Activated naive CD4-positive, alpha-beta T cell treated with anti-CD3 and anti-CD28 coated beads, Interleukin-2, amount 50 U/mL, for 24 hours (primary cell): ENCODE data around the gene NSF.
"Not testable (repeated sequence)": the region's sequence is repeated elsewhere in the genome, so short reads cannot be mapped to it uniquely, and the experiment has no call there.

Source experiments
- H3K27ac Mint-ChIP-seq: one replicate; pipeline ENCODE4 v1.8.0; 2021; ENCODE audit warnings: mild to moderate bottlenecking, mixed read lengths
- H3K27me3 Mint-ChIP-seq: one replicate; pipeline ENCODE4 v1.8.0; 2021; ENCODE audit warnings: mixed read lengths
- H3K36me3 Mint-ChIP-seq: one replicate; pipeline ENCODE4 v1.8.0; 2021; ENCODE audit warnings: mixed read lengths
- H3K4me1 Mint-ChIP-seq: one replicate; pipeline ENCODE4 v1.8.0; 2021; ENCODE audit warnings: mixed read lengths
- H3K4me3 Mint-ChIP-seq: one replicate; pipeline ENCODE4 v1.8.0; 2021; ENCODE audit warnings: mild to moderate bottlenecking, mixed read lengths
- H3K9me3 Mint-ChIP-seq: one replicate; pipeline ENCODE4 v1.8.0; 2021; ENCODE audit warnings: mixed read lengths

Gene NSF

DNA sequence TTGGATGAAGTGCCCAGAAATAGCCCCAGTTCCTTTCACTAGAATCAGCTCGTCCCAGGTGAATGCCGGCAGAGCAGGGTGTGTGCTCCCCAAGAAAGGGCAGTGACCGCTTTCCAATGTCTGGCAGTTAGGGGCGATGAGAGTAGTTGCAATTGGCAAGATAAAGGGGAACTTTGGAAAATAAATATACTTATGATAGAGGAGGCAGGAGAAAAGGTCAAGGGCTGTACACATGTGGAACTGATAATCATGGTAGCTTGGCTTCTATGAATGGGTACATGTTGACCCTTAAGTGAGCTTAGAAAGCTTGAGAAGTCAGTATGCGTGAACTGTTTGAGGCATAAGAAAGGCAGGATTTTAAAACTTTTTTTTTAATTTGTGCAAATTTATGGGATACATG is 75.5 kb downstream of the NSF start:
- H3K9me3 Mint-ChIP-seq, H3K4me1 Mint-ChIP-seq, H3K27ac Mint-ChIP-seq, H3K4me3 Mint-ChIP-seq, H3K27me3 Mint-ChIP-seq, H3K36me3 Mint-ChIP-seq: not testable (repeated sequence)

DNA sequence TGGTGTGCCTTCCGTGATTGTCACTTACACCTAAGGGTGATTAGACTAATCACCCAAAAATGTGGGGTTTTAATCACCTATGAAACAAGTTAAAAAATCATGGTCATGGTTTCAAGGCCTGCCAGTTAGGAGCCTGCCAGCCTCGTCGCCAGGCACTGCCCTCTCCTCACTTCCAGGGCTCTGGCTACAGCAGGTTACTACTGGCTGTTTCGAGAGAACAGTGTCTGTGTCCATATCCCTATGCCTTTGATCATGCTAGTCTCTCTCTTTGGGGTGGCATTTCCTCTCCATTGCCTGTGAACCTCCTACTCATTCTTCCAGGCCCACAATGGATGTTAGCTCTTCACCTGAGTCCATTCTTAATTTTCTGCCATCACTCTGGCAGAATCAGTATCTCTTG is 80.3 kb downstream of the NSF start:
- not testable (repeated sequence) for H3K27ac Mint-ChIP-seq, H3K9me3 Mint-ChIP-seq, H3K36me3 Mint-ChIP-seq, H3K27me3 Mint-ChIP-seq, H3K4me3 Mint-ChIP-seq, H3K4me1 Mint-ChIP-seq

DNA sequence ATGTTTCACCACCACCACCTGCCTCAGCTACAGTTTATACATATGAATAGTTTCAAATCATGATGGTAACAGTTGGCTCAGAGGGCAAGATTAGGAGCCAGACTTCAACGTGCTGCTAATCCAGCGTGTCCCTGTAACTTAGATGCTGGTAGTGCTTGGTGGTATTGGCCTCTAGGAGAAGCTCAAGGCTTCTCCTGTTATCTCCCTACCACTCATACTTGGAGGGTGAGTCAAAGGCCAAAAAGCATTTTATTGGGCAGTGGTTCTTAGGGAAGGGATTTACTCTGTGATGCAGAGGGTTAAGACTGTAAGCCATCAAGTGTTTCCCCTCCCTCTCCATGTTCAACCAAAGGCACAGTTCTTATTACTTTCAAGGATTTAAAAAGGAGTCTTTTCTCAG is 82.3 kb downstream of the NSF start:
- H3K4me3 Mint-ChIP-seq, H3K27ac Mint-ChIP-seq, H3K36me3 Mint-ChIP-seq, H3K4me1 Mint-ChIP-seq, H3K9me3 Mint-ChIP-seq, H3K27me3 Mint-ChIP-seq: not testable (repeated sequence)

DNA sequence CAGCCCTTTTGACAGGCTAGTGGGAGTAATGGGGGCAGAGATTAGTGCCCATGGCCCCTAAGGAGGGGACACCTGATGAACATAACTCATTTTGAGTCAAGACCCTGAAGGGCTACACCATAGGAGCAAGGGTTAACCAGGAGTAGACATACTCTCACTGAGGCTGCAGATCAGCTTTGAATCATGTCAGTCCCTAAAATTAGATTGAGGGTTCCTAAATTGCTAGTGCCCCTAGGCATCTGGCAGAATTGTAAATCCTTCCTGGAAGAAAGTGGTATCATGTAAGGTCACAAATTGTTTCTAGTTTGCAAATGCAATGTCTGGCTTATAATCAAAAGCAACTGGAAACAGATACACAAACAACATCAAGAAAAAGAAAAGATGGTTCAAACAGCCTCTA is 87.3 kb downstream of the NSF start:
- not testable (repeated sequence) for H3K27ac Mint-ChIP-seq, H3K27me3 Mint-ChIP-seq, H3K36me3 Mint-ChIP-seq, H3K4me1 Mint-ChIP-seq, H3K9me3 Mint-ChIP-seq, H3K4me3 Mint-ChIP-seq

DNA sequence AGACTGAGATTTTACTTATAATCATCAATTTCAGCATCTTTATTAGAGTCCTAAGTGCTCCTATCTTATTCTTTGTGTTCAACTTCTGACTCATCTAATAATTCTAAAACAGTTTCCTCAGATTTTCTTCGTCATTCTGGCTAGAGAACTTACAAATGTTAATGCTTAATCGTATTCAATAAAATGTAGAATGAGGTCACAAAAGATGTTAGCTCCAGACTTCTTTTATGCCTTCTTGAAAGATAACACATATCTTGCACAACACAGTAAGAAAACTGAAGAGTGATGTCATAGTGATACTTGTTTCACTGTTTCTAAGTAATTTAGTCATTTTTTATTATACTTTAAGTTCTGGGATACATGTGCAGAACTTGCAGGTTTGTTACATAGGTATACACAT is 93.2 kb downstream of the NSF start:
- not testable (repeated sequence) for H3K36me3 Mint-ChIP-seq, H3K9me3 Mint-ChIP-seq, H3K4me1 Mint-ChIP-seq, H3K27me3 Mint-ChIP-seq, H3K27ac Mint-ChIP-seq, H3K4me3 Mint-ChIP-seq

DNA sequence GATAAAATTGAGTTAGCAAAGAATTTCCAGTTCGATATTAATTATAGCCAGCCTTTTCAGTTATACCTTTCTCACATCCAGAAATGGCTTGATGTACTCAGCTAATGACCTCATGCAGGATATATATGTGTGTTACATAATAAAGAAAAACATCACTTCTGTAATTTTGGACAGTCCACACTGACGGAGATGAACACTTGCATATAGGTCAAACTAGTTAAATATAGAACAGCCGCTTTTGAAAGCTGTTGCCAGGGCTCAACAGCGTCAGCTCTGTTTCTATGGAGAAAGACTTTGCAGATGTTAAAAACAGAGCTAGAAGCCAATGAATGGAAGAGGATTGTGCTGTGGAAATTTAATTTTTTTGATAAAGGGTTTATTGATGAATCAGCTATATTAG is 94.8 kb downstream of the NSF start:
- H3K36me3 Mint-ChIP-seq: not testable (repeated sequence)

DNA sequence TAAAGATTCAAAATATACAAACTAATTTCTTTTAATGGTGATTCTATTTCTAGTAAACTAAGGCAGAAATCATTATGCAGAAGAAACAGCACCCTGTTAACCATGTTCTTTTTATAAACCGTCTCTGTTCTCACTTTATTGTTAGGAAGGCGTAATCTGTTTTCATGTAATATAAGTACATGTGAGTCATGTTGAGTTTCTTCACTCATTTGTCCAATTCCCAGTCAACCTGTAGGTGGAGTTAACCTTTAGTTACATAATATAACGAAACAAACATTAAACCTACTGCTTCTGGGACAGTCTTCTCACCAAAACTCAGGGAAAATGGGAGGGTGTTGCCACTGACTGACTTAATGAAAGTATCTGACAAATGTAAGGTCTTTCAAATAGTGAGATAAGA is 101.7 kb downstream of the NSF start:
- H3K27ac Mint-ChIP-seq, H3K4me3 Mint-ChIP-seq, H3K27me3 Mint-ChIP-seq, H3K36me3 Mint-ChIP-seq, H3K4me1 Mint-ChIP-seq, H3K9me3 Mint-ChIP-seq: not testable (repeated sequence)

More for the DNA sequence above, 94.8 kb downstream of the NSF start:
- H3K27me3 Mint-ChIP-seq, H3K4me3 Mint-ChIP-seq, H3K4me1 Mint-ChIP-seq, H3K9me3 Mint-ChIP-seq, H3K27ac Mint-ChIP-seq: not testable (repeated sequence)

DNA sequence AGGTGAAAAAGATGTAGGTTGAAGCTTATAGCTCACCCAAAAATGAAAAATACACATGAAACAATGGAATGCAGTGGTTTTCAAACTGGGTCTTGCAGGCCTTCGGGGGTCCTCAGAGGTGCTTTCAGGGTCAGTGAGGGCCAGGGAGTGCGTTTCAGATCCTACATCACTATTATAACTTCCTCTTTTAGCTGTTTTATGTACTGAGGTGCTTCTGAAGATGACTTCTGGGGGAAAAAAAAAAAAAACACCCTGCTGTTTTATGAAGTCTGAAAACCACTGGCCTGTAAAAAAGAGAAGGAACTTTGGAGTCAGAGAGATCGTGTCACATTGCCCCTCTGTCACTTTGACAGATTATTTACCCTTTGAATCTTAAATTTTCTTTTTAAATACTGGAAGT is 102.8 kb downstream of the NSF start:
- not testable (repeated sequence) for H3K9me3 Mint-ChIP-seq, H3K4me3 Mint-ChIP-seq

DNA sequence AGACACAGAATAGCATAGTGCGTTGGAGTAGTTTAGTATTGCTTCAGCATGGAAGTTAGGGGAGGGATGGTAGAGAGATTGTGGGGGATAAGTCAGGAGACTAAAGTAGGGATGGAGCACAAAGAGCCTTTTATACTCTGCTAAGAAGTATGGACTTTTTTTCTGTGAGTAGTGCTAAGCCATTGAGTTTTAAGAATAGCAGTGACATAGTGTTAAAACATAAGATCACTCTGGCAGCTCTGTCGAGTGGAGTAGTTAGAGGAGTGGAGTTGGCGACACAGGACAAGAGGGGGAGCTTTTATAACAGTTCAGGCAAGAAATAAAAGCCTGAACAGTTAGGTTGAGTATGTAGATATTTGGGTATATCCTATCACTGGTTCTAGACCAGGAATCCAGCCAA is 106.1 kb downstream of the NSF start:
- not testable (repeated sequence) for H3K36me3 Mint-ChIP-seq, H3K9me3 Mint-ChIP-seq, H3K27ac Mint-ChIP-seq, H3K4me1 Mint-ChIP-seq, H3K27me3 Mint-ChIP-seq, H3K4me3 Mint-ChIP-seq

More for the DNA sequence above, 102.8 kb downstream of the NSF start:
- not testable (repeated sequence) for H3K36me3 Mint-ChIP-seq, H3K27me3 Mint-ChIP-seq, H3K4me1 Mint-ChIP-seq, H3K27ac Mint-ChIP-seq

DNA sequence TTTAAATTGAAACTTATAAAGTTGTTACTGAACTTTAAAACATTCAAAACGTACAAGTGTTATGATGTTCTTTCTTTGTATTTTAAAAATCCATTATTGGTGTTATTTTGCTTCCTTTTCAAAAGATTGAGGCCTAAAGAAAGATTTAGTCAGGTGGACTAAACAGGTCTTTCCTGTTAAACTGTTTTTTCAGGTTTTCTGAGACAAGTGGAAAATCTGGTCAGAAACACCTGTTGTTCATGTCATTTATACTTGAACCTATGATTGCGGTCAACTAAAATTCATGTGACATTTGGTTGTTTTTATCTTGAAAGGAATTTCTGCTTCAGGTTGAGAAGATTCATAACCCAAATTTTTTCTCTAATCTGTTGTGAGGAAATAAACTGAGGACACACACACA is 108.5 kb downstream of the NSF start:
- not testable (repeated sequence) for H3K4me3 Mint-ChIP-seq, H3K27me3 Mint-ChIP-seq, H3K4me1 Mint-ChIP-seq, H3K36me3 Mint-ChIP-seq, H3K27ac Mint-ChIP-seq, H3K9me3 Mint-ChIP-seq

DNA sequence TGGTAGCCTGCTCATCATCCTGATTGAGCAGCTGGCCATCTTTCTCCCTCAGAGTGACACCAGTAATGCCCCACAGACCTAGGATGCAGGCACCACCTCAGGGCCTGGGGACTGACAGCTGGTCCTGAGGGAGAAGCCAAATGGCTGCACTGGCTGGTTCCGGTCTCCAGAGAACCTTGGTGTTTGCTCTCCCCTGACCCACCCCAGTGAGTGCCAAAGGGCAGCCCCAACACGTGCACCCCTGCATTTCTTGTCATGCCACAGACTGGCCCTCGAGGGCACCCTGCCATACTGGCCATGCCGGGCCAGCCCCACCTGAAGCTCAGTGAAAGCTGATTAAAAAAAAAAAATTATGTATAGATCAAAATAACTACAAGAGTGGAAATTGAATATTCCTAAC is 127.5 kb downstream of the NSF start:
- Mint-ChIP-seq H3K36me3 (peaks cover 9% of the 10 kb centered on the region), H3K27ac (no peak overlapping the region), H3K9me3 (no peaks in the 10 kb centered on the region), H3K4me1 (no peaks in the 10 kb centered on the region), H3K27me3 (no peaks in the 10 kb centered on the region), H3K4me3 (no peak overlapping the region)

DNA sequence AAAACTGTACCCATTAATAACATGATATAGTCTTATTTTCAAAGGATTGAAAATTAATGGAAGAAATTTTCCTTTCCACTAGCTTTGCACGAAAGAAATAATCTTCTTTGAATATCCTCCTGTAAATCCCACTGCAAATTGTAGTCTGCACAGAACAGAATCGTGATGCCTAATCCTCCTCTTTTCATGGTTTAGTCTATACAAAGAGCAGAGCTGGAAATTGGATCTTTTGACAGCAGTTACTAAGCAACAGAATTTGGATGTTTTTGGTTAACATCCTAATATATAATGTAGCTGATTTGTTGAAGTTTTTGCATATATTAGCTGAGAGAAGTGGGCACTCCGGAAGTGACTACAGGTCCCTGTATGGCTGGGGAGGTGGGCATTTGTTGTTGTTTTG is 129.4 kb downstream of the NSF start:
- no peak overlapping the region for H3K4me3 Mint-ChIP-seq
- no peaks in the 10 kb centered on the region for H3K27me3 Mint-ChIP-seq
- no peak overlapping the region for H3K27ac Mint-ChIP-seq
- no peaks in the 10 kb centered on the region for H3K9me3 Mint-ChIP-seq
- no peaks in the 10 kb centered on the region for H3K4me1 Mint-ChIP-seq
- H3K36me3 Mint-ChIP-seq: peaks cover 3% of the 10 kb centered on the region

DNA sequence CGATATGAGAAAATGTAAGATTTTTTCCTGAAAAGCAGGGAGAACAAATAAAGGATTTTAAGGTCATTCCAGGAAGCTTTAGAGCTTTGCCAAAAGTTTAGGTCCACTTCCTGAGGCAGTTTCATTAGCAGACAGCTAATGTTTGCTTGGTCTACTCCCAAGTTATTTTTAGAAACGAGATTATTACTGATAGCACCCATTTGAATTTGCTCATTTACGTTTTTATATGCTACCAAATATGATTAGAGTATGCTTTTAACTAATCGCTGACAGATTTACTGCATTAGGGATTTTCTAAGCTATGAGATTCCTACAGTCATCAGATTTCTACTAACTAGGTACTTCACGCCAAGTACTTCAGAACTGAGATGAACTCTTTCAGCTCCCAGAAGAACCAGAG is 129.9 kb downstream of the NSF start:
- no peaks in the 10 kb centered on the region for H3K9me3 Mint-ChIP-seq
- H3K4me1 Mint-ChIP-seq: no peaks in the 10 kb centered on the region
- no peak overlapping the region for H3K27ac Mint-ChIP-seq
- H3K27me3 Mint-ChIP-seq: no peaks in the 10 kb centered on the region
- H3K4me3 Mint-ChIP-seq: no peak overlapping the region
- peaks cover 3% of the 10 kb centered on the region for H3K36me3 Mint-ChIP-seq

DNA sequence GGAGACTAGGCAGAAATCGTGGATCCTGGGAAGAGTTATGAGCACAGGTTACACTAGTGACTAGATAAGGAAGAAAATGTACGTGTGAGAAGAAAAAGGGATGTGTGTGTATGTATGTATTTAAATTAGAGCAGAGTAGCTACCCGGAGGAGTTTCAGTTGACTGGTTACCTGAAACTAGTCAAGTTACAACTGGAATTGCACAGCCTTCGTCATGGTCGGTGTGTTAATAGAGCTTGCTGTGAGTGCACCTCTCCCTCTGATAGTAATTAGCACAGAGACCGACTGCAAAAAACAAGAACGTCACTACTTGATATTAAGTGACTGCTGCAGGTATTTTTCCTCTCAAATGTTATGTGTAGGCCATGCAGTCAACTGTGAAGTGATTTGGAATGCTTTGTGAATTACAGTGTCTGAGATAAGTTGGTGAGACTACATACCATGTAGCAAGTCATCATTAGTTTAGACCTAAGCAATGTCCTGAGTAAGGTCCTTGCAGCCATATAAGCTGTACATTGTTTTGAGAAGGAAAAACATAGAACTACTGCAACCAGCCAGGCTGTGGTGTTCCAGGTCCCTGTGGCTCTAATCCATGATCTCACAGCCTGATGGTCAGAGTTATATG is 132.3 kb downstream of the NSF start:
- H3K4me1 Mint-ChIP-seq: no peaks in the 10 kb centered on the region
- no peak overlapping the region for H3K27ac Mint-ChIP-seq
- H3K36me3 Mint-ChIP-seq: peaks cover 6% of the 10 kb centered on the region
- no peaks in the 10 kb centered on the region for H3K9me3 Mint-ChIP-seq
- no peak overlapping the region for H3K4me3 Mint-ChIP-seq
- no peaks in the 10 kb centered on the region for H3K27me3 Mint-ChIP-seq

DNA sequence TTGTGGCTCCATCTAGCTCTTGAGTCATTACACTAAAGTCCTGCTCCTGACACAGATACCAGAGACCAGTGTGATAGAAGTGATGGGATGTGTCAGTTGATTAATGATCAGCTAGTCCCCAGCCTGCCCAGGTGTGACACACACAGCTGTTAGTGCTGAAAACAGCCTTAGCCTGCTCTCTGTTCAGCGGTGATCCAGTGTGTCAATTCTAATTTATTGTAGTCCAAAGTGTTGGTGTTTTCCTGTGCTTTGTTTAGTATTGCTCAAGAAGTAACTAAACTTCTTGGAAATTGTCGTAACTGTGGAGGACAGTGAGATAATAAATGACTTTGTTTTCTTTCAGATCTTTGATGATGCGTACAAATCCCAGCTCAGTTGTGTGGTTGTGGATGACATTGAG is 135.7 kb downstream of the NSF start:
- H3K27me3 Mint-ChIP-seq: no peaks in the 10 kb centered on the region
- no peaks in the 10 kb centered on the region for H3K4me1 Mint-ChIP-seq
- H3K27ac Mint-ChIP-seq: no peak overlapping the region
- H3K36me3 Mint-ChIP-seq: peaks cover 16% of the 10 kb centered on the region
- H3K4me3 Mint-ChIP-seq: no peak overlapping the region
- H3K9me3 Mint-ChIP-seq: no peaks in the 10 kb centered on the region

DNA sequence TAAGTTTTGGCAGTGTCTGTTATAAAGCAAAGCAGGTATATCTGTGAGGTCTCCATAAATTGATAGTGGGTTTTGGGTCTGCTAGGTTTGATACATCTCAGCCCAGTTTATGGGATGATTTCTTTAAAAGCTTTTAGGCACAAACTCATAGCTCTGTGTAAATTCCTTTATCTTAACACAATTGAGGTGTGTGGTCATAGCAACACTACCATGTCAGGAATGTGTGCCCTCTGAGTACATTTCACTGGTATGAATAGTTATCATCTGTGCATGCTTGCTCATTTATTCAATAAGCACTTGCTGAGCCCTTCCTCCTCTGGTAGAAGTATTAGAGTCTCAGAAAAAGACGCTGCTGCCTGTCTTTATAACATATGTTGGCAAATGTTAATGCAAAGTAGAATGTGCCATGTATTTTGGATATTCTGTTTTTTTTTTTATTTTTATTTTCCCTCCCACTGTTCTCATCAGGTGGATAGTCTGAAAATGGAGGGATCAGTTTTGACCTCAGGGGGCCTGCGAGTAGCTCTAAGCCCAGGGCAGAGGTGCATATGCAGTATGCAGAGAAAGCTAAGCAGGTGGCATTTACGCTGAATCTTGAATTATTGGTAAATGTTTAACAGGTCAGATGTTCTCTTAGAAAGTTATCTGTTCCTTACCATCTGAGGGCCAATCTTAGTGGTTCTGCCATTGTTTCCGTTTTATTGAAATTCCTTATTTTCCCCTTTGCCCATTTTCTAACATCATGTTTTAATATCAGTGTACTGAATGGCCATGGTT is 137.3 kb downstream of the NSF start:
- no peak overlapping the region for H3K27ac Mint-ChIP-seq
- H3K4me3 Mint-ChIP-seq: no peak overlapping the region
- H3K9me3 Mint-ChIP-seq: no peaks in the 10 kb centered on the region
- peaks cover 19% of the 10 kb centered on the region for H3K36me3 Mint-ChIP-seq
- H3K4me1 Mint-ChIP-seq: no peaks in the 10 kb centered on the region
- H3K27me3 Mint-ChIP-seq: no peaks in the 10 kb centered on the region

DNA sequence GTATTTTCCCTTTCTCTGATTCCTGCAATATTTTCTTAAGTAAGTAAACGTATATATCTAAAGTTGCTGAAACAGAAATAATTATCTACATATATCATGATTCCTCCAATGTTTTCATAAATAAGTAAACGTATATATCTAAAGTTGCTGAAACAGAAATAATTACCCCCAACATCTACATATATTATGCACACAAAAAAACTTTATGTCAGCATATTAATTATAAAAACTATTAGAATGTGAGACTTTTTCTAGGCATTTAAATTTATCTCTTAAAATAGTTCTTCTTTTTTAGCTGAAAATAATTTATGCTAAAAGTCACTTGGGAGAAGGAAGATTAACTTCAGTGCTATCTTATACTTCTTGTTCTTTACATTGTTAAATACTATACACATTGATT is 139.6 kb downstream of the NSF start:
- H3K9me3 Mint-ChIP-seq: no peaks in the 10 kb centered on the region
- H3K27ac Mint-ChIP-seq: no peak overlapping the region
- no peaks in the 10 kb centered on the region for H3K4me1 Mint-ChIP-seq
- H3K4me3 Mint-ChIP-seq: no peak overlapping the region
- H3K36me3 Mint-ChIP-seq: peaks cover 19% of the 10 kb centered on the region
- no peaks in the 10 kb centered on the region for H3K27me3 Mint-ChIP-seq
